Measurements from ENCODE around the gene SLC51A. TPM values are rescaled to one million over a fixed set of nuclear protein-coding genes. Genes with fewer than 3 reads are reported as not detected.

Gene SLC51A
- polyA plus RNA-seq, 1 donor from 2014 or later, result 0.90 TPM

DNA sequence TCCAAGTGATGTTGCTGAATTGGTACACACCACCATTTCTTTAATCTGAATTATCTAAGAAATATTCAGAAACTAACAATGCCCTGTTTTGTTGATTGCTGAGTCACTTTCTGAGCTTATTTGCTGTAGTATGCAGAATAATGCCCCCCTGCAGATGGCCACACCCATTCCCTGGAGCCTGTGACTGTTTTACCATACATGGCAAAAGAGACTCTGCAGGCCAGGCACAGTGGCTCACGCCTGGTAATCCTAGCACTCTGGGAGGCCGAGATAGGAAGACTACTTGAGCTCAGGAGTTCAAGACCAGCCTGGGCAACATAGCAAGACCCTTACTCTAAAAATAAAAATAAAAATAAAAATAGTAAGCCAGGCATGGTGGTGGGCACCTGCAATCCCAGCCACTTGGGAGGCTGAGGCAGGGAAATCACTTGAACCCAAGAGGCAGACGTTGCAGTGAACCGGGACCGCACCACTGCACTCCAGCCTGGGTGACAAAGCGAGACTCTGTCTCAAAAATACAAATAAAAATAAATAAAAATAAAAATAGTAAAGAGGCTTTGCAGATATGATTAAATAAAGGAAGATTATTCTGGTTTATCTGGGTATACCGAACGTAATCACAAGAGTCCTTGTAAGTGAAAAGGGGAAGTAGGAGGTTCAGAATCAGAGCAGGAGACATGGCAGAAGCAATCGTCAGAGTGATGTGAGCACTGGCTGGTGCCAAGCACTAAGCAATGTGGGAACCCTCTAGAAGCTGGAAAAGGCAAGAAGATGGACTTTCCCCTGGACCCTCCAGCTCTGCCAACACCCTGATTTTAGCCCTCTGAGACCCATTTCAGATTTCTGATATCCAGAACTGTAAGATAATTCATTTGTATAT lies 52.2 kb downstream of the SLC51A start:
- Mint-ChIP-seq H3K4me1 (peaks cover 15 to 30% (median 18%) of the 10 kb centered on the region in 3 donors), H3K27ac (peak overlapping the region in 1 of 3 donors; percentile 29), H3K27me3 (no peaks in the 10 kb centered on the region), H3K4me3 (peak overlapping the region in 2 of 4 donors; percentile 35 to 49), H3K36me3 (peaks cover 6% of the 10 kb centered on the region), H3K9me3 (no peaks in the 10 kb centered on the region)

DNA sequence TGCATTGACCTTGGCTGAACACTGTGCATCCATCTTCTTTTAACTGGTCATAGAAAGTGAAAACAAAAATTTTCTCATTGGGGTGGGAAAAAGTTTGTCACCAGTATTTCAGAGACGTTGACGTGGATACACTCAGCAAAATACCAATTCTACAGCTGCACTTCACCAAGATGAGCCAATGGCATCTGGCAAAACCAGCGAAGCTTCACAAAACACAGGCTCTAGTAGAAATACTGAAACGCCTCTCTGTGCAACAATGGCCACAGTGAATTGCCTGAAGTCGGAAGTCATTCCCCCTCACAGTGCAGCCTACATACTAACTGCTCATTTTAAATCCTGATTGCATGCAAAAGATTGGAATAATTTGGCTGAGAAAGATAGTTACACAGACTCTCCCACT lies 54.2 kb downstream of the SLC51A start:
- Mint-ChIP-seq H3K4me1 (peaks cover 25 to 35% (median 27%) of the 10 kb centered on the region in 3 donors), H3K36me3 (peaks cover 6% of the 10 kb centered on the region), H3K27ac (peak overlapping the region in 1 of 3 donors; percentile 71), H3K4me3 (no peak overlapping the region), H3K27me3 (no peaks in the 10 kb centered on the region), H3K9me3 (no peaks in the 10 kb centered on the region)

DNA sequence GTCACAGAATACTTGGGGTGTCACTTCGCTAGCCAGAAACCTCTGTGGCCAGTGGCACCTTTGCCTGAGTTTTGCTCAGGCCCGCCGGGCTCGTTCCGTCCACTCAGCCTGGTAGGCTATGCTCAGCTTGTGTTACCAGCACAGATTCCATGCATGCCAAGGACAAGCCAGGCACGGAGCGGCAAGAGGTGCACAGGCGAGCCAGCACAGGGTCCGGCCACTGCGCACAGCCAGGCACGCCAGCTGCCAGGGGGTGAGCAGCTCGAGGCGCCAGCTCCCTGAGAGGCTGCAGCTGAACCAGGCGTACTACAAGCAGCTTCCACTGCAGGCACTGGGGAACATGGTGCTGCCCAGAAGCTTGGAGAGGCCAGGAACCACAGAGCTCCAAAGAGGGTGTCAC lies 56.5 kb downstream of the SLC51A start:
- H3K9me3 Mint-ChIP-seq, result no peaks in the 10 kb centered on the region
- peaks cover 6% of the 10 kb centered on the region for H3K36me3 Mint-ChIP-seq
- H3K4me1 Mint-ChIP-seq, result peaks cover 29 to 33% (median 29%) of the 10 kb centered on the region in 3 donors
- peak overlapping the region in 1 of 3 donors; percentile 71 for H3K27ac Mint-ChIP-seq
- no peak overlapping the region for H3K4me3 Mint-ChIP-seq
- H3K27me3 Mint-ChIP-seq, result no peaks in the 10 kb centered on the region

DNA sequence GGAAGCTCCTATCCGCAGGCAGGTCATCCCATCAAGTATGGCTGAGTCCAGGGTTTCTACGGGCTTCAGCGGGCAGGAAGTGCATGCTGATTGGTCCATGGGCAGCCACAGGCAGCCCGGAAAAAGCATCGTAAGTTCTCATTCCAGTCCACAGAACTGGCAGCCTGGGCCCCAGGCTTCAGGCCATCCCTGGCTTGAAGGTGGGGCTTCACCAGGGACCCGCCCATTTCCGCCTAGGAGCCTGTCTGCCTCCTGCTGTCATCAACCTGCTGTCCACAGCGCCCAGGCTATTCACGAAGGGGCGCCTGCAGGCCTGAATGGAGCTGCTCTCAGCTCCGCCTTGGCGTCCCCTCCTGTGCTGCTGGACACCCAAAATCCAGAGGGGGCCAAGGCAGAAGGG lies 57.3 kb downstream of the SLC51A start:
- peaks cover 6% of the 10 kb centered on the region for H3K36me3 Mint-ChIP-seq
- no peaks in the 10 kb centered on the region for H3K9me3 Mint-ChIP-seq
- H3K27ac Mint-ChIP-seq, result no peak overlapping the region
- peak overlapping the region in 1 of 4 donors; percentile 63 for H3K4me3 Mint-ChIP-seq
- peaks cover 27 to 33% (median 31%) of the 10 kb centered on the region in 3 donors for H3K4me1 Mint-ChIP-seq
- H3K27me3 Mint-ChIP-seq, result no peaks in the 10 kb centered on the region

DNA sequence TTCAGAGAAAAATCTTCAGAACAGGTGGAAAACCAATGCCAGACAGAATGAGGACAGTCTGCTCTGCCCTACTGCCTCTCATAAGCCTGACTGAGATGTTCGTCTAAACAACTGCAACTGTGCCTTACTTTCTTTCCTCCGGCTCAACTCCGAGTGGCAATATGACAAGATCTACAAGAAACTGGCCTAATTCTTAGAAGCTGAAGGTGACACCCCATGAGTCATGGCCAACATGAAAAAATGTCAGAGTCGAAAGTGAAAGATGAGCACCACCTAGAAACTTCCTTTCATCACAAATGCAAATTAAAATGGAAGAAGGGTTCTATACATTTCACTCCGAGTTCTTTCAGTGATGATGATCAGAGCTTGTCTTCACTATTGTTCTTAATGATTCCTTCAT lies 58.3 kb downstream of the SLC51A start:
- peak overlapping the region; percentile 64 to 86 (median 80) for H3K4me3 Mint-ChIP-seq
- H3K4me1 Mint-ChIP-seq, result peaks cover 21 to 27% (median 26%) of the 10 kb centered on the region in 3 donors
- peaks cover 4% of the 10 kb centered on the region for H3K36me3 Mint-ChIP-seq
- H3K9me3 Mint-ChIP-seq, result no peaks in the 10 kb centered on the region
- H3K27ac Mint-ChIP-seq, result peak overlapping the region; percentile 72 to 96 (median 88)
- no peaks in the 10 kb centered on the region for H3K27me3 Mint-ChIP-seq

DNA sequence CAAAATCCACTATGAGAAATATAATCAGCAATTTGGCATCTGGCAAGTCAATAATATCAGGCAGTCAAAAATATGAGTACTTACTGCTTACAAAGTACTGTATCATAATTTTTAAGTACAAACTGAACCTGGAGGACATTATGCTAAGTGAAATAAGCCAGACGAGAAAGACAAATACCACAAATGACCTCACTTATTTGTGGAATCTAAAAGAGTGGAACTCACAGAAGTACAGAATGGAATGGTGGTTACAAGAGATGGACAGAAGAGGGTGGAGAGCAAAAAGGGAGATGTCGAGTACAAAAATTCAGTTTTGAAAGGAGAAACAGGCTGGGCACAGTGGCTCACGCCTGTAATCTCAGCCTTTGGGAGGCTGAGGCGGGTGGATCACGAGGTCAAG lies 58.8 kb downstream of the SLC51A start:
- Mint-ChIP-seq H3K4me3 (peak overlapping the region; percentile 64 to 86 (median 80)), H3K36me3 (peaks cover 2% of the 10 kb centered on the region), H3K4me1 (peaks cover 21 to 25% (median 25%) of the 10 kb centered on the region in 3 donors), H3K9me3 (no peaks in the 10 kb centered on the region), H3K27ac (peak overlapping the region; percentile 72 to 96 (median 88)), H3K27me3 (no peaks in the 10 kb centered on the region)

DNA sequence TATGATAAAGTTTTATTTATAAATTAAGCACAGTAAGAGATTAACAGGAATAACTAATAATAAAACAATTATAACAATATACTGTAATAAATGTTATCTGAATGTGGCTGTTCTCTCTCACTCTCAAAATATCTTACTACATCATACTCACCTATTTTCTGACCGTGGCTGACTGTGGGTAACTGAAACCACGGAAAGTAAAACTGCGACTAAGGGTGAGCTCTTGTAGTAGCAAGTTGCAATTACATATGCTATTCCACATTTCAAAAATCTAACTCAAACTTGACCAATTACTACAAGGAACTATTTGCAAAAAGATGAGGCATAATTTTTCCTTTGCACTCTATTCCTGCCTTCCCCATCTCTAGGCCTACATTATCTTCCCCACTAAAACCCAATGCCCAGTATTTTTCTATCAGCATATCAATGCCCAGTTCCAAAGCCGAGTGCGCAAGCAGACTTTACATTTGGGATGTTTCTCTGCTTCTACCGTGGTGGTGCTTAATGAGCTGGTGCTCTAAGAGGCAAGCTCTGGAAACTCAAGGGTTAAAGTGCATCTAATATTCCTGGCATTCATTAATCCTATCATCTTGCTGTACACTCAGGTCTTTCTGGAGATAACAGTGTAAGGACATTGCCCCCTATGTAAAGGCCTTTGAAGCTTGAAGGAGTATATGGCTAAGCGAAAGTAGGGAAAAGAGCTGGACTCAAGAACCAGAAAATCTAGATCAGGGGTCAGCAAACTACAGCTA lies 64.5 kb downstream of the SLC51A start:
- Mint-ChIP-seq H3K4me3 (no peak overlapping the region), H3K27ac (peak overlapping the region in 1 of 3 donors; percentile 43), H3K9me3 (no peaks in the 10 kb centered on the region), H3K27me3 (no peaks in the 10 kb centered on the region), H3K4me1 (peaks cover 20 to 40% (median 40%) of the 10 kb centered on the region in 3 donors), H3K36me3 (no peaks in the 10 kb centered on the region)

DNA sequence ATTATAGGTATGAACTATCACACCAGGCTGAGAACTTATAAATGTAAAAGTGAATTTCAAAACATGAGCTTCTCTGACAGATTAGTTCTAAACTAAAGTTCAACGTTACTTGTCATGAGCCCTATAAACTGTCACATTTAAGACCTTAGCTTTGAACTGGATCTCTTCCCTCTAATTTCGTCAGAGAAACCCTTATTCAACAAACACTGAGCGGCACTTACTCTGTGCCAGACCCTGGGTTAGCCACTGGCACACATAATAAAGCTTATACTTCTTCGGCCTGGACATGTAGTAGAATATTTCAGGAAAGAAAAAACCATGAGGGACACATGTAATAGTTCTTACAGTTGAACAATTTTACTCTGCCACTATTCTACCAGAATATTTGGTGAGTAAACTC lies 65.6 kb downstream of the SLC51A start:
- no peaks in the 10 kb centered on the region for H3K36me3 Mint-ChIP-seq
- no peak overlapping the region for H3K4me3 Mint-ChIP-seq
- no peaks in the 10 kb centered on the region for H3K27me3 Mint-ChIP-seq
- no peaks in the 10 kb centered on the region for H3K9me3 Mint-ChIP-seq
- peaks cover 25 to 48% (median 48%) of the 10 kb centered on the region in 3 donors for H3K4me1 Mint-ChIP-seq
- H3K27ac Mint-ChIP-seq, result peak overlapping the region; percentile 1 to 80 (median 76)

Other genes with a start within 250 kb of the SLC51A start
- 34.9 TPM for gene TFRC, start 134.4 kb upstream of the SLC51A start, polyA plus RNA-seq
- gene ZDHHC19, start 5.1 kb upstream of the SLC51A start, polyA plus RNA-seq, result 5.4 TPM
- 22.2 TPM for gene PCYT1A, start 71.2 kb downstream of the SLC51A start, polyA plus RNA-seq
- gene DYNLT2B, start 101.7 kb downstream of the SLC51A start, polyA plus RNA-seq, result 30.6 TPM
- 0.84 TPM for gene TM4SF19, start 121.9 kb downstream of the SLC51A start, polyA plus RNA-seq
- 28.9 TPM for gene UBXN7, start 215.9 kb downstream of the SLC51A start, polyA plus RNA-seq